Keratinocyte (primary cell): Measurements from ENCODE around the gene CHN2.

Experiments used
- CTCF ChIP-seq, 3 experiments: IDR thresholded peaks in 1 of 3; conservative IDR thresholded peaks in 1 of 3; optimal IDR thresholded peaks in 1 of 3; 2 replicates in 2 of 3; 3 replicates in 1 of 3; pipeline versions ENCODE3 to v1.5.1; 2011; ENCODE audit warnings: low read length in 3 of 3, mild to moderate bottlenecking in 3 of 3, moderate library complexity in 2 of 3, control low read depth in 1 of 3, inconsistent platforms in 1 of 3; ENCODE audit not compliant: insufficient read depth in 2 of 3; ENCODE audit errors: extremely low read depth in 1 of 3
- EZH2 ChIP-seq: IDR thresholded peaks from one replicate; pipeline ENCODE4 v1.6.1; 2012; ENCODE audit warnings: inconsistent platforms, mild to moderate bottlenecking, low read length, moderate library complexity

- no peak for TF ChIP-seq CTCF (optimal IDR thresholded peaks at IDR 0.05 in 1 of 3, IDR thresholded peaks at IDR 0.05 in 1 of 3, conservative IDR thresholded peaks at IDR 0.05 in 1 of 3; ENCODE audit: extremely low read depth in 1 of 3, insufficient read depth in 2 of 3, low read length in 3 of 3)
- TF ChIP-seq EZH2 = no peak
Measured at GRCh38 chr7:29476916-29477315, 282.3 kb downstream of the CHN2 start.
